Measurements from ENCODE around the gene AFG3L2.
"Not testable (repeated sequence)": the region's sequence is repeated elsewhere in the genome, so short reads cannot be mapped to it uniquely, and the experiment has no call there.

Gene AFG3L2

GRCh38 chr18:12394428-12394827 lies 17.4 kb upstream of the AFG3L2 start:
- DNase-seq = no peak

GRCh38 chr18:12393998-12394397 lies 17.0 kb upstream of the AFG3L2 start:
- DNase-seq = no peak

GRCh38 chr18:12393510-12393909 lies 16.5 kb upstream of the AFG3L2 start:
- no peak for DNase-seq

GRCh38 chr18:12391487-12392165 lies 14.6 kb upstream of the AFG3L2 start:
- no peak for DNase-seq

GRCh38 chr18:12388442-12388841 lies 11.4 kb upstream of the AFG3L2 start:
- DNase-seq = no peak

DNA sequence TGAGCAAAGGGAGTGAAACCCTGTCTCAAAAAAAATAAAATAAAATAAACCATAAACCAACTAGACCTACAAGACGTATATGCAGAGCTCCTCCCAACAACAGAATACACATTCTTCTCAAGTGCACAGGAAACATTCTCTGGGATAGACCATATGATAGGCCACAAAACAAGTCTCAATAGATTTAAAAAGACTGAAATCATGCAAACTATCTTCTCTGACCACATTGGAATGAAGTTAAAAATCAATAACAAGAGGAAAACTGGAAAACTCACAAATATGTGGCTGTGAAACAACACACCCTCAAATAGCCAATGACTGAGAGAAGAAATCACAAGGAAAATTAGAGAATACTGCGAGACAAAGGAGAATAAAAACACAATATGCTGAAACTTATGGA lies 7.2 kb upstream of the AFG3L2 start:
- no peak for DNase-seq

DNA sequence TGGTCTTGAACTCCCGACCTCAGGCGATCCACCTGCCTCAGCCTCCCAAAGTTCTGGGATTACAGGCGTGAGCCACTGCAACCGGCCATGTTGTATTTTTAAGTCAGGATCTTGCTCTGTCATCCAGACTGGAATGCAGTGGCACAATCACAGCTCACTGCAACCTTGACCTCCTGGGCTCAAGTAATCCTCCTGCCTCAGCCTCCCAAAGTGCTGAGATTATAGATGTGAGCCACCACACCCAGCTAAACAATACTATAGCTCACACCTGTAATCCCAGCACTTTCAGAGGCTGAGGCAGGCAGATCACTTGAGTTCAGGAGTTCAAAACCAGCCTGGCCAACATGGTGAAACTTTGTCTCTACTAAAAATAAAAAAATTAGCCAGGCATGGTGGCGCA lies 6.7 kb upstream of the AFG3L2 start:
- DNase-seq = not testable (repeated sequence)

GRCh38 chr18:12382221-12382814 lies 5.3 kb upstream of the AFG3L2 start:
- DNase-seq = not testable (repeated sequence)

GRCh38 chr18:12378198-12378558 lies 1.2 kb upstream of the AFG3L2 start:
- not testable (repeated sequence) for DNase-seq

GRCh38 chr18:12377556-12378197 lies 650 bp upstream of the AFG3L2 start:
- DNase-seq = no peak

DNA sequence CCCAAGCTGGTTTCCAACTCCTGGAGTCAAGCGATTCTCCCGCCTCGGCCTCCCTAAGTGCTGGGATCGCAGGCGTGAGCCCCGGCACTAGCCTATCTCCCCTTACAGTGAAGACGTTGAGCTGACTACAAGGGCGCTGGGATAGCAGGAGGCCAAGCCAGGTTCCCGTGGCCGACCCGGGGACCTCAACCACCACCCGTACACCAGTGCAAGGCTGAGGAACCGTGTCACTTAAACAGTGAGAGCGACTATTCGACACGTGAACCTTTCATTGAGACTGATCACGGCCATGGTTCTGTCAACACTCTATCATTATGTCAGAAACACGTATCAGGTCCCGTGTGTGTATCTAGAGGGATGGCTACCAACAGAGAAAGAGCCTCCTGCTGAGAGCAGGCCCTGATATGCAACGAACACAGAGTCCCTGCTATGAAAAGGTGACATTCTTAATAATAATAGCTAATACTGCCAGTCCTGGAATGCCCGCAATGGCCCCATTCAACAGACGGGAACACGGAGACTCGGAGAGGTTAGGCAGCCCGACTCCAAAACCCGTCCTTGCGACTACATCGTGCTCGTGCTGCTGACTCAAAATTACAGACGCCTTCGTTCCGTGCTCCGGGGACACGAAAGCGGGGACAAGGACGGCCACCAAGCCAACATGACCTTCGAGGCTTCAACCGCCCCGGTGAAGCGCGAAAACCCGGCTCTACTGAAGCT lies 833 bp downstream of the AFG3L2 start:
- DNase-seq = no peak

DNA sequence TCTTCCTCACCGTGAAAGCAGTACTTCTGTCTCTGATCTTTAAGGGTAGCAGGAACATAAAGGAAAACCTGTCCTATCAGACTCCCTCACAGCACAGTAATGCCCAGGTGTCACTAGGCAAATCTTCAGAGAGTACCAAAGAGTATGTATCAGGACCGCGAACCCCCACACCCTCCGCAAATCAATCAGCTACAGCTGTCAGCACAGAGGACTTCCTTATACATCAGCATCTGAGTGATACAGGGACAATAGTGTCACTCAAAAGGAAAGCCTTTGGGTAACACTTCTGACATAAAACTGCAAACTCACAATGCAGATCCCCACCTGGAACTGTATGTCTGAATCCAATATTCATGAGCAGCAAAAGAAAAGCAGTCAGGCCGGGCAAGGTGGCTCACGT lies 2.6 kb downstream of the AFG3L2 start:
- DNase-seq = no peak

DNA sequence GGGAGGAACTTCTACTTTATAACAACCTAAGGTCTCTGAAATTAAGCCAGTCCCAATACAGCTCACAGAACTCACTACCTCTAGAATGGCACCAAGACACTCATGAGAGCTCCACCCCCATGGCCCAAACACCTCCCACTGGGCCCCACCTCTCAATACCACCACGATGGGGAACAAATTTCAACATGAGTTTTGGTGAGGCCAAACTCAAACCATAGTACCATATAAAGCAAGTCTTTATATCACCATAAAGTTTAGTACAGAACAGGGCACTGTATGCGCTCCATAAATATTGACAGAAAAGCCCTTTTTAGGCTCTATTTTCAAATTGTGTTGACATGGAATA lies 3.3 kb downstream of the AFG3L2 start:
- DNase-seq = no peak

- no peak for DNase-seq
Measured at GRCh38 chr18:12373116-12373770, 3.8 kb downstream of the AFG3L2 start.

DNA sequence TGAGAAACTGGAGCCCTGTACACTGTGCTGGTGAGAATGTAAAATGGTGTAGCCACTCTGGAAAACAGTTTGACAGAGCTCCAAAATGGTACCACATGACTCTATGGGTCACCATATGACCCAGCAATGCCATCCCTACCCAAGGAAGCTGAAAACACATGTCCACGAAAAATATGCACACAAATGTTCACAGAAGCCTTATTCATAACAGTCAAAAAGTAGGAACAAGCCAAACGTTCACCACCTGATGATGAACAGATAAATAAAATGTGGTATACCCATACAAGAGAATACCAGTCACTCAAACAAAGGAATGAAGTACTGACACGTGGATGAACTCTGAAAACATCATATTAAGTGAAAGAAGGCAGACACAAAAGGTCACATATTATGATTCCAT lies 4.6 kb downstream of the AFG3L2 start:
- DNase-seq = no peak

- DNase-seq = no peak
Measured at GRCh38 chr18:12371590-12371989, 5.4 kb downstream of the AFG3L2 start.

DNA sequence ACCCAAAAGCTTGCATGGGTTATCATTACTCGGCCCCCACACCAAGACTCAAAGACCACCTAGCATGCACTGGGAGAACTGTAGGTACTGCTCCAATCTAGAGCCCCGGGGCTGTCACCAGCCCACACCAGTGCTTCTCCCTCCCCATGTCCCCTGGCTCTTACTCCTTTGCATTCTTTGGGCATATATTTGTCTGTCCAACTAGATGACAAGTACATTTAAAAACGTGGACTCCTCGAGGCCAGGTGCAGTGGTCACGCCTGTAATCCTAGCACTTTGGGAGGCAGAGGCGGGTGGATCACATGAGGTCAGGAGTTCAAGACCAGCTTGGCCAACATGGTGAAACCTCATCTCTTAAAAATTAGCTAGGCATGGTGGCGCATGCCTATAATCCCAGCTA lies 7.8 kb downstream of the AFG3L2 start:
- no peak for DNase-seq

- DNase-seq = no peak
Measured at GRCh38 chr18:12366784-12367183, 10.2 kb downstream of the AFG3L2 start.

DNA sequence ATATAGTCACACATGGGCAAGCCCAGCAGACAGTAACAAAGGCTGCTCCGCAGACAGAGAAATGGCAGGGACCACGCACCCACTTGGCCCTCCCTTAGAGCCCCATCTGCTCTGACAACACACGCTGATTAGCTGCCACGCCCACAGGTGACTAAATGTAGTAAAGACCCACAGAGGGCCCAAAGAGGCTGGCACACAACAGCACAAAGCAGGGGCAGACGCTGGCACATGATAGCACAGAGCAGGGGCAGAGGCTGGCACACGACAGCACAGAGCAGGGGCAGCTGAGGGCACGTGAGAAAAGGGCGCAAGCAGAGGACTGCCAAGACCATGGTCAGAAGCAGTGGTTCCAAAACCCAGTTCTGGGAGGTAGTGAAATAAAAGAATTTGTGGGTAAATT lies 10.6 kb downstream of the AFG3L2 start:
- DNase-seq = no peak

- DNase-seq = no peak
Measured at GRCh38 chr18:12362473-12363174, 14.4 kb downstream of the AFG3L2 start.

DNA sequence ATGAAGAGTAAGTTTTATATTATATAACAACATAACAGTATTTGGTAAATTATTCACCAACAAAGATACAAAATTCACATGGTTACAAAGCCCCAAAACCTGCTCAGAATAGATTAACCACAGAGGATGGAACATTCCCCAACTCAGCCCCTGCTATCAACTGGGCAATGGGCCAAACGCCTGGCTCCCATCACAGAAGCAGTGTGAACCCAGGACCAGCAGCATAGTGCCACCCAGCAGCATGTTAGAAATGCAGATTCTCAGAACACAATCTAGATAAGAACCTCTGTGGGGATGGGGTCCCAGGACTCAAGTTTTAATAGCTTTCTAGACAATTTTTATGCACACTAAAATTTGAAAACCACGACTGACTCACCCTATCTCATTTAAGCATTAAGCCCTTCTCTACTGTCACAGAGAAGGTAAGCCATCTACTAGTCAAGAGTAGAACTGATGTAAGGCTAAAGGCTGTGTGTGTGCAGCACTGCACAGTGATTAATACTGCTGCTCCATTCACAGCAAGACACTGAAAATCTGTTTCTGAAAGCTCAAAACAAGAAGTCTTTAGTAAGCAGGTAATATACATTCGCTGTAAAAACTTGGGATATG lies 15.2 kb downstream of the AFG3L2 start:
- no peak for DNase-seq

GRCh38 chr18:12359515-12359927 lies 17.5 kb downstream of the AFG3L2 start:
- no peak for DNase-seq
